Spleen (tissue), 7 donors: ENCODE results near the gene SV2C.

ENCODE experiments used
- POLR2A ChIP-seq, 3 donors: fragments of 450-650 bp; IDR thresholded peaks; one replicate each; pipeline ENCODE4 v1.5.1; 2017; ENCODE audit warnings: antibody characterized with exemption in 3 of 3, mild to moderate bottlenecking in 1 of 3
- TF ChIP-seq, protein P1 (sequence below), 11 experiments: fragments of 200-600 bp in 7 of 11; fragments of 450-650 bp in 4 of 11; sonication (generic) in 4 of 11; IDR thresholded peaks in 8 of 11; conservative IDR thresholded peaks in 3 of 11; 1 replicate in 7 of 11; 2 replicates in 4 of 11; pipeline versions ENCODE4 v1.4.0 to v1.8.0; 2016 to 2021; ENCODE audit warnings: antibody characterized with exemption in 11 of 11, inconsistent platforms in 4 of 11, mild to moderate bottlenecking in 1 of 11
- donor health status: DM: no; HTN: no; CAD: no; lungs with moderate emphysema.
- donor health status: DM: no; HTN: no; CAD: no.
- donor health status: DM: no; HTN: no; CAD: no.

DNA sequence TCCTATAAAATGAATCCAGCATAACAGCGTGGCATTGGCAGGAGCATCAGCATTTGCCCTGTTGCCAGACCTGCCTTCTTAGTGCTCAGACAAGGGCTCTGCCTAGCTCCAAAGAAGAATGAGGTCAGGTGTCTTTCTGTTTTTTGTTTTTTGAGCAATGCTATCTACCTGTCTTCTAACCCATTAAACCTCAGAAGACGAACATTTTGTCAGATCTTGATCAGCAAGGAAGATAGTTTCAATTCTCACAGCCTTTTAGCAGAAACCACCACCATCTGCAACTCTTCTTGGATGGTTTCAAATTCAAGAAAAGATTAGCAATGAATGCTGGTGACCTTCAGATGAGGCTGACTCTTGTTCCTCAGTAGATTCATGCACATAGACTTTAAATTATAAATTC is 216.4 kb downstream of the SV2C start:
- TF ChIP-seq, protein P1, sequence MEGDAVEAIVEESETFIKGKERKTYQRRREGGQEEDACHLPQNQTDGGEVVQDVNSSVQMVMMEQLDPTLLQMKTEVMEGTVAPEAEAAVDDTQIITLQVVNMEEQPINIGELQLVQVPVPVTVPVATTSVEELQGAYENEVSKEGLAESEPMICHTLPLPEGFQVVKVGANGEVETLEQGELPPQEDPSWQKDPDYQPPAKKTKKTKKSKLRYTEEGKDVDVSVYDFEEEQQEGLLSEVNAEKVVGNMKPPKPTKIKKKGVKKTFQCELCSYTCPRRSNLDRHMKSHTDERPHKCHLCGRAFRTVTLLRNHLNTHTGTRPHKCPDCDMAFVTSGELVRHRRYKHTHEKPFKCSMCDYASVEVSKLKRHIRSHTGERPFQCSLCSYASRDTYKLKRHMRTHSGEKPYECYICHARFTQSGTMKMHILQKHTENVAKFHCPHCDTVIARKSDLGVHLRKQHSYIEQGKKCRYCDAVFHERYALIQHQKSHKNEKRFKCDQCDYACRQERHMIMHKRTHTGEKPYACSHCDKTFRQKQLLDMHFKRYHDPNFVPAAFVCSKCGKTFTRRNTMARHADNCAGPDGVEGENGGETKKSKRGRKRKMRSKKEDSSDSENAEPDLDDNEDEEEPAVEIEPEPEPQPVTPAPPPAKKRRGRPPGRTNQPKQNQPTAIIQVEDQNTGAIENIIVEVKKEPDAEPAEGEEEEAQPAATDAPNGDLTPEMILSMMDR (IDR thresholded peaks at IDR 0.05 in 8 of 11, conservative IDR thresholded peaks at IDR 0.05 in 3 of 11): no peak
- TF ChIP-seq POLR2A (IDR thresholded peaks at IDR 0.05): no peak
